Endodermal cell (in vitro differentiated cells): Measurements from ENCODE around the gene PNMA1. TPM values are rescaled to one million over a fixed set of nuclear protein-coding genes. Genes with fewer than 3 reads are reported as not detected.

ENCODE experiments used
- DNase-seq: peaks from one replicate; pipeline ENCODE4 v3.0.0-alpha.2; 2017
- H3K27ac ChIP-seq: 2 replicates; pipeline ENCODE4 v1.5.1; 2013; ENCODE audit warnings: mild to moderate bottlenecking, low read depth, low read length, moderate library complexity
- H3K27me3 ChIP-seq: 2 replicates; pipeline ENCODE4 v1.6.1; 2013; ENCODE audit warnings: mild to moderate bottlenecking, low read length, moderate library complexity; ENCODE audit not compliant: insufficient read depth, control insufficient read depth, poor library complexity, severe bottlenecking
- H3K36me3 ChIP-seq: 2 replicates; pipeline ENCODE4 v1.7.0; 2013; ENCODE audit warnings: mild to moderate bottlenecking, low read length, moderate library complexity; ENCODE audit not compliant: control insufficient read depth, insufficient read depth
- H3K4me1 ChIP-seq: one replicate; pipeline ENCODE4 v1.7.0; 2013; ENCODE audit warnings: low read length; ENCODE audit not compliant: control insufficient read depth, insufficient read depth
- H3K4me3 ChIP-seq: 2 replicates; pipeline ENCODE4 v1.5.1; 2013; ENCODE audit warnings: mild to moderate bottlenecking, low read length, moderate library complexity
- H3K9ac ChIP-seq: 2 replicates; pipeline ENCODE4 v1.6.1; 2013; ENCODE audit warnings: mild to moderate bottlenecking, low read length, moderate library complexity; ENCODE audit not compliant: poor library complexity, severe bottlenecking; ENCODE audit errors: extremely low read depth
- H3K9me3 ChIP-seq: 2 replicates; pipeline ENCODE4 v1.6.1; 2013; ENCODE audit warnings: mild to moderate bottlenecking, low read length, moderate library complexity; ENCODE audit not compliant: control insufficient read depth
- H3K27ac Mint-ChIP-seq: 2 replicates; pipeline ENCODE4 v1.8.0; 2020; ENCODE audit warnings: mixed read lengths
- H3K27me3 Mint-ChIP-seq: 2 replicates; pipeline ENCODE4 v1.8.0; 2021; ENCODE audit warnings: mild to moderate bottlenecking, mixed read lengths; ENCODE audit not compliant: insufficient read depth
- H3K36me3 Mint-ChIP-seq: 2 replicates; pipeline ENCODE4 v1.8.0; 2020; ENCODE audit warnings: low read depth, mixed read lengths
- H3K4me1 Mint-ChIP-seq: 2 replicates; pipeline ENCODE4 v1.8.0; 2020; ENCODE audit warnings: mixed read lengths
- H3K4me3 Mint-ChIP-seq: 2 replicates; pipeline ENCODE4 v1.8.0; 2020; ENCODE audit warnings: mild to moderate bottlenecking, moderate library complexity, mixed read lengths
- H3K9me3 Mint-ChIP-seq: 2 replicates; pipeline ENCODE4 v1.8.0; 2020; ENCODE audit warnings: mild to moderate bottlenecking, mixed read lengths
- WGBS, 2 experiments: methylation state at CpG; one replicate each; pipeline versions ENCODE4 v1.1.5 to v1.1.7; 2013; ENCODE audit warnings: missing lambda C conversion rate in 2 of 2, mixed read lengths in 1 of 2; ENCODE audit not compliant: insufficient coverage in 1 of 2, insufficient read length in 1 of 2; 5-methylcytosine and 5-hydroxymethylcytosine counted together
- total RNA-seq, 2 donors: library from RNA; stranded (reverse); fragmentation: NEBNext Ultra II Directional in 1 of 2; extraction: Animal tissue kit (Norgen Biotek cat#: 25700) in 1 of 2; gene quantifications; 2 replicates in 1 of 2; 3 replicates in 1 of 2; pipeline ENCODE4 v1.2.1, GENCODE V29; 2021
- TF ChIP-seq, protein P1 (sequence below): fragments of 200-600 bp; sonication (generic); conservative IDR thresholded peaks from 2 replicates; pipeline ENCODE4 v1.5.0; 2021; ENCODE audit warnings: antibody characterized with exemption, mild to moderate bottlenecking

Gene PNMA1
- total RNA-seq, 2 donors from 2014 or later = 66.9 to 70.4 TPM

- TF ChIP-seq, protein P1, sequence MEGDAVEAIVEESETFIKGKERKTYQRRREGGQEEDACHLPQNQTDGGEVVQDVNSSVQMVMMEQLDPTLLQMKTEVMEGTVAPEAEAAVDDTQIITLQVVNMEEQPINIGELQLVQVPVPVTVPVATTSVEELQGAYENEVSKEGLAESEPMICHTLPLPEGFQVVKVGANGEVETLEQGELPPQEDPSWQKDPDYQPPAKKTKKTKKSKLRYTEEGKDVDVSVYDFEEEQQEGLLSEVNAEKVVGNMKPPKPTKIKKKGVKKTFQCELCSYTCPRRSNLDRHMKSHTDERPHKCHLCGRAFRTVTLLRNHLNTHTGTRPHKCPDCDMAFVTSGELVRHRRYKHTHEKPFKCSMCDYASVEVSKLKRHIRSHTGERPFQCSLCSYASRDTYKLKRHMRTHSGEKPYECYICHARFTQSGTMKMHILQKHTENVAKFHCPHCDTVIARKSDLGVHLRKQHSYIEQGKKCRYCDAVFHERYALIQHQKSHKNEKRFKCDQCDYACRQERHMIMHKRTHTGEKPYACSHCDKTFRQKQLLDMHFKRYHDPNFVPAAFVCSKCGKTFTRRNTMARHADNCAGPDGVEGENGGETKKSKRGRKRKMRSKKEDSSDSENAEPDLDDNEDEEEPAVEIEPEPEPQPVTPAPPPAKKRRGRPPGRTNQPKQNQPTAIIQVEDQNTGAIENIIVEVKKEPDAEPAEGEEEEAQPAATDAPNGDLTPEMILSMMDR = no peak
- Mint-ChIP-seq H3K4me1 (peaks cover 40% of the 10 kb centered on the region), H3K4me3 (no peak overlapping the region), H3K36me3 (no peaks in the 10 kb centered on the region), H3K9me3 (no peaks in the 10 kb centered on the region), H3K27ac (peak overlapping the region; percentile 3), H3K27me3 (no peaks in the 10 kb centered on the region)
- no peaks in the 10 kb centered on the region for H3K9me3 ChIP-seq
- H3K4me3 ChIP-seq = no peak overlapping the region
- no peak for DNase-seq
- H3K4me1 ChIP-seq = peaks cover 7% of the 10 kb centered on the region
- WGBS, 2 experiments = 78 to 82% methylated on average over 7 to 11 of the region's 11 CpGs
- H3K36me3 ChIP-seq = no peaks in the 10 kb centered on the region
- no peak overlapping the region for H3K9ac ChIP-seq
- no peak overlapping the region for H3K27ac ChIP-seq
- no peaks in the 10 kb centered on the region for H3K27me3 ChIP-seq
These were observed 35.7 kb upstream of the PNMA1 start for GRCh38 chr14:73749706-73750530.

GRCh38 chr14:73748858-73749357, 34.7 kb upstream of the PNMA1 start:
- no peaks in the 10 kb centered on the region for H3K36me3 Mint-ChIP-seq
- Histone ChIP-seq H3K4me3 (no peak overlapping the region), H3K9me3 (no peaks in the 10 kb centered on the region), H3K9ac (no peak overlapping the region), H3K27ac (no peak overlapping the region), H3K4me1 (peaks cover 9% of the 10 kb centered on the region), H3K27me3 (no peaks in the 10 kb centered on the region), H3K36me3 (no peaks in the 10 kb centered on the region)
- DNase-seq = no peak
- TF ChIP-seq, protein P1 = no peak
- no peaks in the 10 kb centered on the region for H3K27me3 Mint-ChIP-seq
- 96 to 100% methylated on average over 4 to 6 of the region's 6 CpGs for WGBS, 2 experiments
- peaks cover 31% of the 10 kb centered on the region for H3K4me1 Mint-ChIP-seq
- H3K27ac Mint-ChIP-seq = no peak overlapping the region
- no peak overlapping the region for H3K4me3 Mint-ChIP-seq
- no peaks in the 10 kb centered on the region for H3K9me3 Mint-ChIP-seq

DNA sequence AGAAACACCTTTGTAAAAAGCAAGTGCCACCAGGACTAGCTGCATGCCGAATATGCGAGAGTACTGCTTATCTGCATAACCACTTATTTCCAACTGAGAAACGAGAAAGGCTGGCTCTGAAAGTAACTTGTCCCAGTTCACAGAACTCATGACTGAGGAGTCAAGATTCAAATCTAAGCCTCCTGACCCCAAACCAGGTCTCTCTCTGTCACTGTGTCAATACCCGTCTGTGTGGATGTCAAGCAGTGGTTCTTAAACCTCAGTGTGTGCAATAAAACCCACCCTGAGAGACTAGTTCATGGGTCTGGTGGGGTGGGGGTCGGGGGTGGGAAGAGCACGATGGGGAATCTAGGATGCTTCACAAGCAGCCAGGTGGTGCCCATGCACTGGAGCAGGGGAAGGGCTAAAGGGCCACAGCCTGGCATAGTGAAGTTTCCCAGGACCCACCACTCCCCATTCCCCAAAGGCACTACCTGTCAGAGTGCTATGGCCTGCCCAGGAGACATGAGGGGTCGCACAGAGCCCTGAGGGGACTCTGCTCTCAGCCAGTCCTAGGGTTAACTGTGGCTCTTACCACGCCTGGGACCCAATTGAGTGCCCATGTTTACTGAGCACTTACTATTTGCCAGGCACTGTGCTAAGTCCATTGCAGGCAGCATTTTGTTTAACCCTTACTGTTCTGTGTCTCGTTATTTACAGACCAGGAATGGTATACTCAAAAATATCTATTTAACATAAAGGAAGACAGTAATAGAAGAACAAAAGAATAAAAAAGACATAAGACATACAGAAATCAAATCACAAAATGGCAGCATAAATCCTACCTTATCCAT, 33.4 kb upstream of the PNMA1 start:
- Histone ChIP-seq H3K9ac (no peak overlapping the region), H3K27me3 (no peaks in the 10 kb centered on the region), H3K9me3 (no peaks in the 10 kb centered on the region), H3K4me3 (no peak overlapping the region), H3K27ac (no peak overlapping the region), H3K4me1 (peaks cover 9% of the 10 kb centered on the region), H3K36me3 (no peaks in the 10 kb centered on the region)
- Mint-ChIP-seq H3K9me3 (no peaks in the 10 kb centered on the region), H3K4me3 (no peak overlapping the region), H3K36me3 (no peaks in the 10 kb centered on the region), H3K27me3 (no peaks in the 10 kb centered on the region), H3K4me1 (peaks cover 33% of the 10 kb centered on the region), H3K27ac (peak overlapping the region; percentile 44)
- TF ChIP-seq, protein P1 = no peak
- WGBS, 2 experiments = 68 to 74% methylated on average over 5 to 8 of the region's 9 CpGs
- DNase-seq = no peak
